Calu3 (cell line): Measurements from ENCODE around the gene AIF1. TPM values are rescaled to one million over a fixed set of nuclear protein-coding genes. Genes with fewer than 3 reads are reported as not detected.

Source experiments
- BruUV-seq: library from RNA; stranded (reverse); fragments of 400-500 nt; replicated peaks from 2 replicates; lab custom pipeline; 2021; lab: Mats Ljungman, UMichigan
- CTCF ChIA-PET: fragments of 300-600 bp; sonication (Branson Sonifier 250); formaldehyde crosslinking; loops from one replicate; lab custom pipeline; 2022; ENCODE audit warnings: antibody characterized with exemption; lab: Charles Lee
- DNase-seq: peaks from one replicate; pipeline ENCODE4 v3.0.0; 2022
- H3K27ac Mint-ChIP-seq: one replicate; pipeline ENCODE4 v1.8.0; 2022; ENCODE audit warnings: mixed read lengths; ENCODE audit not compliant: unreplicated experiment
- H3K27me3 Mint-ChIP-seq: one replicate; pipeline ENCODE4 v1.8.0; 2022; ENCODE audit warnings: mixed read lengths; ENCODE audit not compliant: unreplicated experiment
- H3K36me3 Mint-ChIP-seq: one replicate; pipeline ENCODE4 v1.8.0; 2022; ENCODE audit warnings: mild to moderate bottlenecking, moderate library complexity, mixed read lengths; ENCODE audit not compliant: insufficient read depth, unreplicated experiment
- H3K4me1 Mint-ChIP-seq: one replicate; pipeline ENCODE4 v1.8.0; 2022; ENCODE audit warnings: mild to moderate bottlenecking, low read depth, mixed read lengths; ENCODE audit not compliant: unreplicated experiment
- H3K4me3 Mint-ChIP-seq: one replicate; pipeline ENCODE4 v1.8.0; 2022; ENCODE audit warnings: mild to moderate bottlenecking, low read depth, moderate library complexity, mixed read lengths; ENCODE audit not compliant: unreplicated experiment
- H3K9me3 Mint-ChIP-seq: one replicate; pipeline ENCODE4 v1.8.0; 2022; ENCODE audit warnings: low read depth, mixed read lengths; ENCODE audit not compliant: unreplicated experiment
- CTCF ChIP-seq: fragments of 200-600 bp; IDR thresholded peaks from one replicate; pipeline ENCODE4 v1.8.0; 2022; ENCODE audit warnings: antibody characterized with exemption; ENCODE audit not compliant: unreplicated experiment
- intact Hi-C: fragments of 100-400 bp; cut with micrococcal nuclease; formaldehyde crosslinking; loops from one replicate; pipeline ENCODE4 v1.10.0; 2022; ENCODE audit not compliant: unreplicated experiment
- total RNA-seq: library from RNA; stranded (reverse); gene quantifications from 2 replicates; pipeline ENCODE4 v1.2.3, GENCODE V29; 2022

The AIF1 gene
- total RNA-seq, 1 experiment from 2014 or later: not detected

- H3K4me3 Mint-ChIP-seq: peak overlapping the region; percentile 95
- H3K27ac Mint-ChIP-seq: peak overlapping the region; percentile 92
- H3K9me3 Mint-ChIP-seq: no peaks in the 10 kb centered on the region
- H3K36me3 Mint-ChIP-seq: peaks cover 84% of the 10 kb centered on the region
- peak; percentile 78 for DNase-seq
- no TSS peak for BruUV-seq
- peaks cover 41% of the 10 kb centered on the region for H3K4me1 Mint-ChIP-seq
- CTCF ChIA-PET: interaction anchor here (0.6 to 2.9 kb wide), 14 partner anchors 9 to 246 kb away, joined by 3 to 23 read pairs (median 3); partner anchors contain the start of genes ATP6V1G2, C6orf47, CSNK2B and EHMT2
- no peaks in the 10 kb centered on the region for H3K27me3 Mint-ChIP-seq
- intact Hi-C loops: loop anchor here (1.0 kb wide), 1 partner anchor 9 kb away; the partner anchor contains the start of gene C6orf47
- TF ChIP-seq CTCF: no peak
These were observed 36.7 kb downstream of the AIF1 start for GRCh38 chr6:31651602-31652191.

- intact Hi-C loops: loop anchor here (1.0 kb wide), 1 partner anchor 7 kb away; the partner anchor contains the start of gene C6orf47
- H3K36me3 Mint-ChIP-seq: peaks cover 80% of the 10 kb centered on the region
- DNase-seq: no peak
- peaks cover 50% of the 10 kb centered on the region for H3K4me1 Mint-ChIP-seq
- peak overlapping the region; percentile 92 for H3K27ac Mint-ChIP-seq
- no peaks in the 10 kb centered on the region for H3K27me3 Mint-ChIP-seq
- CTCF ChIA-PET: interaction anchor here (0.5 to 2.9 kb wide), 11 partner anchors 12 to 478 kb away, joined by 3 to 23 read pairs (median 5); partner anchors contain the start of genes CSNK2B and GPANK1
- TF ChIP-seq CTCF: no peak
- no peaks in the 10 kb centered on the region for H3K9me3 Mint-ChIP-seq
- peak overlapping the region; percentile 95 for H3K4me3 Mint-ChIP-seq
- BruUV-seq: TSS peak; percentile 91
These were observed 38.1 kb downstream of the AIF1 start for GRCh38 chr6:31652925-31653724.

- no peak for TF ChIP-seq CTCF
- CTCF ChIA-PET: interaction anchor here (0.7 to 1.2 kb wide), 4 partner anchors 21 to 122 kb away, joined by 3 to 6 read pairs (median 5); partner anchors contain the start of gene PRRC2A
- Mint-ChIP-seq H3K27ac (no peak overlapping the region), H3K27me3 (no peaks in the 10 kb centered on the region), H3K36me3 (peaks cover 80% of the 10 kb centered on the region), H3K4me1 (peaks cover 59% of the 10 kb centered on the region), H3K9me3 (no peaks in the 10 kb centered on the region), H3K4me3 (no peak overlapping the region)
- intact Hi-C loops: no loop called here
- no peak for DNase-seq
- no TSS peak for BruUV-seq
These were observed 39.7 kb downstream of the AIF1 start for GRCh38 chr6:31654574-31655348.
